GM18858 (cell line): Measurements from ENCODE around the gene GRIK4.
"Not testable (repeated sequence)": the region's sequence is repeated elsewhere in the genome, so short reads cannot be mapped to it uniquely, and the experiment has no call there.

Experiments used
- ATAC-seq: cut with Tn5 transposase; IDR thresholded peaks from one replicate; pipeline ENCODE4 v1.9.1; 2021; ENCODE audit not compliant: unreplicated experiment

GRIK4 gene

DNA sequence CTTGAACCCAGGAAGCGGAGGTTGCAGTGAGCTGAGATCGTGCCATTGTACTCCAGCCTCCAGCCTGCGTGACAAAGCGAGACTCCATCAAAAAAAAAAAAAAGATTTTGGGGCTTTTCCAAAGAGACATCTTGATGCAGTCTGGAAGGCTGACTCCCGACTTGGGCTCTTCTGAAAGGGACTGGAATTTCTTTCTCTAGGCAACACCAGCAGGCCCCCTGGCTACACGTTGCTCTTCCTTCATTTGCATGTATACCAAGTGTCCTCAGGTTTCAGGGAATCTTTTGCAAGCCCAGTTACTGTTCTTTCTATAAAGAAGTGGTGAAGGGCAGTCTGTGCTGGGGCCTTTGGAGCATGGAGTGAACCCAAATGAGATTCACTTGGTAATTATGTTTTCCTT, 211.0 kb downstream of the GRIK4 start:
- ATAC-seq, result no peak

- ATAC-seq, result no peak
These were observed 212.2 kb downstream of the GRIK4 start for GRCh38 chr11:120723751-120724150.

DNA sequence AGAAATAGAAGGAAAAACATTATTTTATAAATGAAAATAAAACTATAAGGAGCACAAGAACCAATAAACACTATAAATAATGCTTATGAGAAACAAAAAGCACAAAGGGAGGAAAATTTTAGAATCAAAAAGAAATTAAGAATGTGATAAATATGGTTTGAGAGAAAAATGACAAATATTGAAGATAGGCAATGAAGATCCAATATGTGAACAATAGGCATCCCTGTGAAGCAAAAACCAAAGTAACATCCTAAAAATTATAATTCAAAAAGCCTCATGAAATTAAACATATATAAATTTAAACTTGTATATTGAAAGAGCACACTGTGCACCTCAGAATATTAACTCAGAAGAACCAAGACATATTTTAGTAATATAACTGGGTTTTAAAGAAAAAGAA, 216.2 kb downstream of the GRIK4 start:
- no peak for ATAC-seq

DNA sequence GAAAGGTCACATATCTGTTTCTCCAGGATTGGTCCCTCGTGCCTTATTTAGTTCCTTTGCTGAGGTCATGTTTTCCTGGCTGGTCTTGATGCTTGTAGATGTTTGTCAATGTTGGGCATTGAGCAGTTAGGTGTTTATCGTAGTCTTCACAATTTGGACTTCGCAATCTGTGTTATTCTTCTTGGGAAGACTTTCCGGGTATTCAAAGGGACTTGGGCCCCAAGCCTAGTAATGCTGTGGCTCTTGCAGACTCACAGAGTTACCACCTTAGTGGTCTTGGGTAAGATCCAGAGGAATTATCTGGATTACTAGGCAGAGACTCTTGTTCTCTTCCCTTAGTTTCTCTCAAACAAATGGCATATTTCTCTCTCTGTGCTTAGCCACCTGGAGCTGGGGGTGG, 223.5 kb downstream of the GRIK4 start:
- ATAC-seq, result no peak

- no peak for ATAC-seq
These were observed 227.0 kb downstream of the GRIK4 start for GRCh38 chr11:120738516-120739046.

DNA sequence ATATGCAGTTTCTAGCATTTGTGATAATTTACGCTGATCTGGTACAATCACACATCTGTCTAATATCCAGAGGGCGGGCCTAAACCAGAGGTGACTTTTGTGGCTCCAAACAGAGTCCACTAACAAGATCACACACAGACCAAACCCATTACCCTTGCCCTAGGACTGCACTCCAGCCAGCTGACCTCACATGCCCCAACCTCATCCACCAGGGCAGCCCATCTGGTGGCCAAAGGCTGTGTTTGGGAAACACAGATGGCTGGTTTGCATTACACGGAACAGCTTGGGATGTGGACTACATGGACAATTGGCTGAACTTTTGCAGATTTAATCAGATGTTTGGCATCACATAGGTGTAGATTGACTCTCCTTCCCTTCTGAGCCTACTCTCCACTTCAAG, 228.2 kb downstream of the GRIK4 start:
- no peak for ATAC-seq

DNA sequence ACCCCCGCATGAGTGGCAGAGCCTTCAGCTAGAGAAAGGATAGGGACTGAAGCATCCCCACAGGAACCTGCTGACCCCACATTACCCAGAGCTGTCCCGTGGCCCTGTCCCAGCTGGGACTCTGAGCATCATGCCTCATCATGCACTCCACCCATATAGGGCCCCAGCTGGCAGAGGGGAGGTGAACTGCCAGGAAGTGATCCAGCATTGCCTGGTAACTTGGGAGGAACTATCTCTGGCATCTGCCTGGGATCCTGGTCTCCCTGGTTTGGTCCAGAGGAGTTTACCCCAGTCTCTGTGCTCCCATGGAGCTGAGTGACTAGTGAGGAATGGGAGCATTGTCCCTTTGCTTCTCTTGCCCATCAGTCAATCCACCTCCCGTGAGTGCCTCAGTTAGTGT, 228.8 kb downstream of the GRIK4 start:
- ATAC-seq, result no peak

GRCh38 chr11:120744016-120744994, 232.8 kb downstream of the GRIK4 start:
- ATAC-seq, result no peak

GRCh38 chr11:120746376-120746775, 234.8 kb downstream of the GRIK4 start:
- ATAC-seq, result no peak

DNA sequence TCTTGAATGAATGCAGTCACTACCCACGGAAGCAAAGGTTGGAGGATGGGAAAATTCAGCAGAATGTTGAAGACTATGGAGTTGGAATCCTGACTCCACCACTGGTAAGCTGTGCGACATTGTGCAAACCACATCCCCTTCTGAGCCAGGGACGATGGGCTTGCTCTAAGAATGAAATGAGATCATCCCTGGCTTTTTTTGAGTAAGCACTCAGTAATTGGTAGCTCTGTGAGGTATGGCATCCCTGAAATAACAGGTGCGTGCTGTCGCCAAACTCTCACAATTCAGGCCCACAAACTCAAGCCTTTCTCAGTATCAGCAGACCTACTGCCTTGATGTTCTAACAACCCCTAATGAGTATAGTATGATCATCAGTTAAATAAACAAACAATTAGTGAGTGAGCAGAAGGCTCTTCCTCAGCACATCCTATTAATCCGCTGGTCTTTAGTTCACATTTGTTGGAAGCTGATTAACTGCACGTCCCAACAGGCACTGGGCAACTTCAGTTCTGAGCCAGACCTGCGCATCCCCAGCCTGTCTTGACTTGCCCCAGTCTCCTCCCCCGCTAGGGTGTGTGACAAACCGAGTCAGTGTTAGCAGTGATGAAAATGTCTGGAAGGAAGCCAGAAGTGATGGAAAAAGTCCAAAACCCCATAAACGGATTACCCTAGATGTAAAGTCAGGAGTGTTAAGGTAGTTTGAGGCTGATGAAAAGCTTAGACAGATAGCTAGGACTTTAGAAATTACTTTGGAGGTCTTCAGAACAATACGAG, 235.5 kb downstream of the GRIK4 start:
- no peak for ATAC-seq

- ATAC-seq, result no peak
These were observed 236.6 kb downstream of the GRIK4 start for GRCh38 chr11:120747850-120748814.

- ATAC-seq, result no peak
These were observed 237.8 kb downstream of the GRIK4 start for GRCh38 chr11:120749395-120749794.

DNA sequence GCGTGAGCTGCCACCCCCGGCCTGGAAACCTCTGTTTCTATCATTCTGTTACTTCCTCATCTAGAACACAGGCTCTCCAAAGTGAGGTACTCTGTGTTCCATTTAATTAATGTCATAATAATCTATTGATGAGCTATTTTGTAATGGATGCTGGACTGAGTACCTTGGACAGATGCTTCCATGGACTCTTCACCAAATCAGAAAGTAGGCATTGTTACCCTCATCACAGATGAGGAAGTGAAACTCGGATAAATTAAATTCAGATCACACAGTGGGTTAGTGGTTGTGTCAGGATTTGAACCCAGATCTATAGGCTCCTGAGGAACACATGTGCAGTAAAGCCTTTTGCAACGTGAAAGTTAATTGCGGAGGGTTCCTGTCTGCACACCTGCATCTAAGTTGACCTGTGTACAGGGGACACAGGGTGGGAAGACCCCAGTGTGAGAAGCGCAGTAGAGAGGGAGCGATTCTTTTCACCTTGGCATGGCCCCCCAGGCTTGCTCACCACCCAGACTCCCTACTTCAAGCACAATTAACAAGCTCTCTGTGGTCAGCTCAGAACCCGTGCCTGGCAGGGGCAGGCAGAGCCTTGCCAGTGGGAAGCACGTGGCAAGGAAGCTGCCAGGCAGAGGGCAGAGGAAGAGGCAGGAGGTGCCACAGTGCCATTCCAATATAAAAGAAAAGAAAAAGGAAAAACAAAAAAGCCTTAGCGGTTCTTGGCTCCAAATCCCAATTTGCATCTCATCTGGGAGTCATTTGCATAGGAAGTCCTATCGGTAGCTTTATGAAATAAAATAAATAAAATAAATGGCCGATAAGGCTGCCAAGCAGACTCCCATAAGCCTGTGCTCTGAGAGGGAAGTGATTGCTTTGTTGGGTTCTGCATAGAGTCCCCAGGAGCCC, 239.3 kb downstream of the GRIK4 start:
- no peak for ATAC-seq

GRCh38 chr11:120751550-120751949, 240.0 kb downstream of the GRIK4 start:
- no peak for ATAC-seq

- ATAC-seq, result no peak
These were observed 241.1 kb downstream of the GRIK4 start for GRCh38 chr11:120752668-120753067.

DNA sequence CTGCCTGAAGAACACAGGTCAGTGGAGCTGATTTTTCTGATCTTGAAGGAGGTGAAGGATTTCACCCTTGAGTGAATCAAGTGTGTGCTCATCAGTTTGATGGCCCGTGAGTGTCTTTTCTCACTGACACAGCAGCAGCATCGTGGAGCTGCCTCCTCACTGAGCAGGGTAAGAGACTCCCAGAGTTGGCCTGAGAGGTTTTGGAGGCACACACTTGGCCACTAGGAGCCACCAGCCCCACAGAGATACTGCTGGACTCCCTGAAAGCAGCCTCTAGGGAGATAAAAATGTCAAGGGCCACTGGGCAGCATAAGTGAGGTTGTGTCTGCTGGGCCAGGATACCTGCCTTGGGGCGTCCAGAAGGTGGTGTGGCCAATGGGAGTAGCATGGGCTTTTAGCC, 245.4 kb downstream of the GRIK4 start:
- no peak for ATAC-seq

- no peak for ATAC-seq
These were observed 247.5 kb downstream of the GRIK4 start for GRCh38 chr11:120759046-120759445.

GRCh38 chr11:120765710-120766109, 254.2 kb downstream of the GRIK4 start:
- ATAC-seq, result not testable (repeated sequence)

- no peak for ATAC-seq
These were observed 254.8 kb downstream of the GRIK4 start for GRCh38 chr11:120766318-120766717.

DNA sequence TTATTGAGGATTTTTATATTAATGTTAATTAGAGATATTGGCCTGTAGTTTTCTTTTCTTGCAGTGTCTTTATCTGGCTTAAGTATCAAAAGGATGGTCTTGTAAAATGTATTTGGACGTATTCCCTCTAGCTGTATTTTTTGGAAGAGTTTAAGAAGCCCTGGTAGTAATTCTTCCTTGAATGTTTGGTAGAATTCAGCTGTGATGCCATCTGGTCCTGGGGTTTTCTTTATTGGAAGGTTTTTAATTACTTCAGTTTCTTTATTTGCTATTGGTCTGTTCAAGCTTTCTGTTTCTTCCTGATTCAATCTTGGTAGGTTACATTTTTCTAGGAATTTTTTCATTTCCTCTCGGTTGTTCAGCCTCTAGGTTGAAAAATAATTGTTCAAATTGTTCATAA, 257.4 kb downstream of the GRIK4 start:
- no peak for ATAC-seq
